Hypothalamus (tissue), 51 donors: ENCODE measurements around the gene XYLT1.
"Not testable (repeated sequence)": the region's sequence is repeated elsewhere in the genome, so short reads cannot be mapped to it uniquely, and the experiment has no call there.

Source experiments
- DNase-seq, 51 donors: peaks; one replicate each; lab custom pipeline; 2025; lab: John Stamatoyannopoulos, UW

The XYLT1 gene

GRCh38 chr16:17493012-17493411 is 22.3 kb upstream of the XYLT1 start:
- DNase-seq = no peak

GRCh38 chr16:17491140-17491662 is 20.4 kb upstream of the XYLT1 start:
- no peak for DNase-seq

GRCh38 chr16:17488506-17488905 is 17.7 kb upstream of the XYLT1 start:
- DNase-seq = no peak

- DNase-seq = no peak
Measured at GRCh38 chr16:17483351-17483750, 12.6 kb upstream of the XYLT1 start.

- DNase-seq = not testable (repeated sequence)
Measured at GRCh38 chr16:17482341-17482740, 11.6 kb upstream of the XYLT1 start.

- no peak for DNase-seq
Measured at GRCh38 chr16:17481736-17482135, 11.0 kb upstream of the XYLT1 start.

- not testable (repeated sequence) for DNase-seq
Measured at GRCh38 chr16:17477260-17477545, 6.4 kb upstream of the XYLT1 start.

GRCh38 chr16:17476414-17477259 is 5.9 kb upstream of the XYLT1 start:
- peak in 12 of 51 donors; percentile 7 to 40 (median 22) for DNase-seq

- no peak for DNase-seq
Measured at GRCh38 chr16:17475104-17475503, 4.3 kb upstream of the XYLT1 start.

- DNase-seq = no peak
Measured at GRCh38 chr16:17474572-17474971, 3.8 kb upstream of the XYLT1 start.

- DNase-seq = no peak
Measured at GRCh38 chr16:17474037-17474436, 3.3 kb upstream of the XYLT1 start.

GRCh38 chr16:17471719-17472461 is 1.1 kb upstream of the XYLT1 start:
- no peak for DNase-seq

GRCh38 chr16:17470182-17470907 is 415 bp downstream of the XYLT1 start:
- DNase-seq = peak in 1 of 51 donors; percentile 33

- peak in 4 of 51 donors; percentile 17 to 51 (median 35) for DNase-seq
Measured at GRCh38 chr16:17469741-17470181, 999 bp downstream of the XYLT1 start.

GRCh38 chr16:17469011-17469740 is 1.6 kb downstream of the XYLT1 start:
- peak in 5 of 51 donors; percentile 11 to 56 (median 27) for DNase-seq

- DNase-seq = no peak
Measured at GRCh38 chr16:17468611-17469010, 2.1 kb downstream of the XYLT1 start.

- DNase-seq = peak in 46 of 51 donors; percentile 13 to 87 (median 57)
Measured at GRCh38 chr16:17467923-17468540, 2.7 kb downstream of the XYLT1 start.

- DNase-seq = peak in 1 of 51 donors; percentile 17
Measured at GRCh38 chr16:17466876-17467275, 3.9 kb downstream of the XYLT1 start.

- no peak for DNase-seq
Measured at GRCh38 chr16:17465460-17465859, 5.3 kb downstream of the XYLT1 start.

- DNase-seq = no peak
Measured at GRCh38 chr16:17463335-17463734, 7.4 kb downstream of the XYLT1 start.
